GM12875 (cell line): ENCODE data around the gene MPZL1.

Experiments used
- H3K4me3 ChIP-seq: one replicate; pipeline ENCODE4 v1.5.1; 2011; ENCODE audit warnings: low read depth, low read length, control low read depth
- CTCF ChIP-seq: IDR thresholded peaks from 2 replicates; pipeline ENCODE4 v1.5.1; 2011; ENCODE audit warnings: low read depth, mild to moderate bottlenecking, control low read depth, inconsistent platforms, low read length, moderate library complexity, borderline replicate concordance; ENCODE audit not compliant: insufficient read depth

The MPZL1 gene

GRCh38 chr1:167704715-167705114 lies 17.1 kb upstream of the MPZL1 start:
- no peak for TF ChIP-seq CTCF
- H3K4me3 ChIP-seq, result no peak overlapping the region

- H3K4me3 ChIP-seq, result no peak overlapping the region
- no peak for TF ChIP-seq CTCF
Observed at GRCh38 chr1:167705250-167705649, 16.5 kb upstream of the MPZL1 start.

GRCh38 chr1:167706363-167706762 lies 15.4 kb upstream of the MPZL1 start:
- no peak for TF ChIP-seq CTCF
- H3K4me3 ChIP-seq, result no peak overlapping the region

GRCh38 chr1:167706931-167707877 lies 14.6 kb upstream of the MPZL1 start:
- TF ChIP-seq CTCF, result no peak
- no peak overlapping the region for H3K4me3 ChIP-seq

GRCh38 chr1:167707942-167708341 lies 13.8 kb upstream of the MPZL1 start:
- no peak overlapping the region for H3K4me3 ChIP-seq
- TF ChIP-seq CTCF, result no peak

GRCh38 chr1:167708940-167709389 lies 12.8 kb upstream of the MPZL1 start:
- H3K4me3 ChIP-seq, result no peak overlapping the region
- TF ChIP-seq CTCF, result no peak

GRCh38 chr1:167710836-167711235 lies 10.9 kb upstream of the MPZL1 start:
- TF ChIP-seq CTCF, result no peak
- H3K4me3 ChIP-seq, result no peak overlapping the region
